GM23248 (cell line): Measurements from ENCODE around the gene PC.

Experiments used
- EZH2 ChIP-seq: fragments of 200-600 bp; sonication (generic); IDR thresholded peaks from 2 replicates; pipeline ENCODE4 v1.6.1; 2018; ENCODE audit warnings: antibody characterized with exemption, mild to moderate bottlenecking; ENCODE audit not compliant: insufficient read depth, poor library complexity, severe bottlenecking
- EZH2phosphoT487 ChIP-seq: fragments of 200-600 bp; sonication (generic); IDR thresholded peaks from 2 replicates; pipeline ENCODE4 v1.6.1; 2018; ENCODE audit warnings: antibody characterized with exemption, moderate library complexity, mild to moderate bottlenecking, low read depth; ENCODE audit not compliant: insufficient read depth

GRCh38 chr11:66810576-66811185 lies 147.5 kb downstream of the PC start:
- TF ChIP-seq EZH2phosphoT487 (no peak), EZH2 (no peak)
